SK-N-MC (cell line): ENCODE measurements around the gene TMEM255B.

ENCODE experiments used
- EZH2 ChIP-seq: fragments of 200-600 bp; sonication (generic); IDR thresholded peaks from one replicate; pipeline ENCODE4 v1.6.1; 2017; ENCODE audit warnings: antibody characterized with exemption
- FOXP2 ChIP-seq: optimal IDR thresholded peaks from 2 replicates; pipeline ENCODE3; 2011; ENCODE audit warnings: mild to moderate bottlenecking, moderate library complexity; ENCODE audit not compliant: insufficient read depth; ENCODE audit errors: extremely low read length, control extremely low read depth
- POLR2AphosphoS5 ChIP-seq: IDR thresholded peaks from 2 replicates; pipeline ENCODE4 v1.6.1; 2012; ENCODE audit warnings: mild to moderate bottlenecking, low read depth, low read length, borderline replicate concordance

GRCh38 chr13:113791226-113791625 lies 32.2 kb downstream of the TMEM255B start:
- TF ChIP-seq EZH2 (no peak), POLR2AphosphoS5 (no peak), FOXP2 (no peak)
